Nephron progenitor cell (in vitro differentiated cells): Measurements from ENCODE around the gene S100A11.

ENCODE experiments used
- DNase-seq: peaks from one replicate; pipeline ENCODE4 v3.0.0; 2021
- H3K27ac Mint-ChIP-seq: 2 replicates; pipeline ENCODE4 v1.8.0; 2021; ENCODE audit warnings: mild to moderate bottlenecking, moderate library complexity, mixed read lengths
- H3K27me3 Mint-ChIP-seq: 2 replicates; pipeline ENCODE4 v1.8.0; 2021; ENCODE audit warnings: mild to moderate bottlenecking, low read depth, mixed read lengths; ENCODE audit not compliant: poor library complexity
- H3K36me3 Mint-ChIP-seq: 2 replicates; pipeline ENCODE4 v1.8.0; 2021; ENCODE audit warnings: low read depth, mixed read lengths
- H3K4me1 Mint-ChIP-seq: 2 replicates; pipeline ENCODE4 v1.8.0; 2021; ENCODE audit warnings: mixed read lengths
- H3K4me3 Mint-ChIP-seq: 2 replicates; pipeline ENCODE4 v1.8.0; 2021; ENCODE audit warnings: mild to moderate bottlenecking, moderate library complexity, mixed read lengths
- H3K9me3 Mint-ChIP-seq: 2 replicates; pipeline ENCODE4 v1.8.0; 2021; ENCODE audit warnings: mild to moderate bottlenecking, moderate library complexity, mixed read lengths
- TF ChIP-seq, protein P1 (sequence below): fragments of 200-600 bp; sonication (generic); IDR thresholded peaks from 2 replicates; pipeline ENCODE4 v1.5.0; 2021; ENCODE audit warnings: antibody characterized with exemption

Gene S100A11

DNA sequence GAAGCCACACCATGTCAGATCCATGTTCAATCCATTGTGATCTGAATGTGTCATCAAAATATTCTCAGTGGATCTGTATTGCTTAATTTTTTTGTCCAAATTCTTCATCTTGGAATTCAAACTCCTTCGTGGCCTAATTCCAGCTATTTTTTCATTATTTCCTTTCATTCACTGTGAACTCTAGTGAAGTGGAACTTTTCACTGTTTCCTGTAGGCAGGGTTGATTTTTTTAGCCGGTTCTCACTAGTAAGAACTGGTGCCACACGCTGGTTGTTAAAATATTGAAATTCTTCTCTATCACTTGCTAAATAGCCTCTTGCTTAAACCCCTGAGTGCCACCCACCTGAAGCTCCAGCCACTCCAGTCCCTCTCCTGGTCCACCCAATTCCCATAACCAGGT, 7.6 kb upstream of the S100A11 start:
- Mint-ChIP-seq H3K4me1 (peaks cover 22% of the 10 kb centered on the region), H3K4me3 (no peak overlapping the region), H3K27ac (no peak overlapping the region), H3K36me3 (no peaks in the 10 kb centered on the region), H3K27me3 (peaks cover 3% of the 10 kb centered on the region), H3K9me3 (no peaks in the 10 kb centered on the region)
- no peak for DNase-seq
- TF ChIP-seq, protein P1, sequence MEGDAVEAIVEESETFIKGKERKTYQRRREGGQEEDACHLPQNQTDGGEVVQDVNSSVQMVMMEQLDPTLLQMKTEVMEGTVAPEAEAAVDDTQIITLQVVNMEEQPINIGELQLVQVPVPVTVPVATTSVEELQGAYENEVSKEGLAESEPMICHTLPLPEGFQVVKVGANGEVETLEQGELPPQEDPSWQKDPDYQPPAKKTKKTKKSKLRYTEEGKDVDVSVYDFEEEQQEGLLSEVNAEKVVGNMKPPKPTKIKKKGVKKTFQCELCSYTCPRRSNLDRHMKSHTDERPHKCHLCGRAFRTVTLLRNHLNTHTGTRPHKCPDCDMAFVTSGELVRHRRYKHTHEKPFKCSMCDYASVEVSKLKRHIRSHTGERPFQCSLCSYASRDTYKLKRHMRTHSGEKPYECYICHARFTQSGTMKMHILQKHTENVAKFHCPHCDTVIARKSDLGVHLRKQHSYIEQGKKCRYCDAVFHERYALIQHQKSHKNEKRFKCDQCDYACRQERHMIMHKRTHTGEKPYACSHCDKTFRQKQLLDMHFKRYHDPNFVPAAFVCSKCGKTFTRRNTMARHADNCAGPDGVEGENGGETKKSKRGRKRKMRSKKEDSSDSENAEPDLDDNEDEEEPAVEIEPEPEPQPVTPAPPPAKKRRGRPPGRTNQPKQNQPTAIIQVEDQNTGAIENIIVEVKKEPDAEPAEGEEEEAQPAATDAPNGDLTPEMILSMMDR = no peak

DNA sequence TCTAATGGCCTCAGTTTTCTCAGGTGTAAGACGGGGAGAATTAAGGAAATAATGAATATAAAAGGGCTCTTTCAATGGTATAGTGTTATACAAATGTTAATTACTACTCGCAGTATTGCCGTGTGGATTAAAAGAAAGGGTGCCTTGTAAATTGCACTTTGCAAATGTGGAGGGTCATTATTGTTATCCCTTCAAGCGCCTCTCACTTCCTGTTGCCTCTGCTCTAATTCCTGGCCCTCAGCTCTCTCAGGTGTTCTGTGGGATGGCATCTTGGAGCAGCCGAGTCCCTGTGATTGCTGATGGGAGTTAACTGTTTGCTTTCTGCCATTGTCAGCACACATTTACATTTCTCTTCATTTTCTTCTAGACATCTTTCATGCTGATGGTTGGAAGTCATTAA, 7.1 kb upstream of the S100A11 start:
- TF ChIP-seq, protein P1 = no peak
- Mint-ChIP-seq H3K4me3 (no peak overlapping the region), H3K36me3 (no peaks in the 10 kb centered on the region), H3K27ac (no peak overlapping the region), H3K27me3 (peaks cover 3% of the 10 kb centered on the region), H3K9me3 (no peaks in the 10 kb centered on the region), H3K4me1 (peaks cover 22% of the 10 kb centered on the region)
- no peak for DNase-seq

DNA sequence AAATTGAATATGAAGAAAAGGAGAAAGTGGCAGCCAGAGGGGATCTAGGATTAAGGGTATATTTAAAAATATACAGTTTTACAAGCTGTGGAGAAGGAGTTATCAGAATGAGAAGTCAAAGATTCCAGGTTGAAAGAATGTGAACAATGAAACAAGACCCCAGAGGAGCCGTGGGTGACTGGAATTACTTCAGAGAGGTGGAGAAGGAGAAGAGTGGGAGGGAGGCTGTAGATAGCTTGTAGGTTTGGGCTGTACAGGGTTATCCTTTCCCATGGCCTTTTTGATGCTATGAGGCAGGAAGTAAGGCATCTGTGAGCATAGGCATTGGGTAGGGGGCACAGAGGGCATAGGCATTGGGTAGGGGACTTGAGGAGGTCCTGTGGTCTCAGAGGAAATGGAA, 5.2 kb upstream of the S100A11 start:
- no peak overlapping the region for H3K27ac Mint-ChIP-seq
- H3K36me3 Mint-ChIP-seq = no peaks in the 10 kb centered on the region
- peaks cover 8% of the 10 kb centered on the region for H3K4me1 Mint-ChIP-seq
- no peaks in the 10 kb centered on the region for H3K27me3 Mint-ChIP-seq
- no peak overlapping the region for H3K4me3 Mint-ChIP-seq
- no peak for DNase-seq
- H3K9me3 Mint-ChIP-seq = no peaks in the 10 kb centered on the region
- TF ChIP-seq, protein P1 = no peak

DNA sequence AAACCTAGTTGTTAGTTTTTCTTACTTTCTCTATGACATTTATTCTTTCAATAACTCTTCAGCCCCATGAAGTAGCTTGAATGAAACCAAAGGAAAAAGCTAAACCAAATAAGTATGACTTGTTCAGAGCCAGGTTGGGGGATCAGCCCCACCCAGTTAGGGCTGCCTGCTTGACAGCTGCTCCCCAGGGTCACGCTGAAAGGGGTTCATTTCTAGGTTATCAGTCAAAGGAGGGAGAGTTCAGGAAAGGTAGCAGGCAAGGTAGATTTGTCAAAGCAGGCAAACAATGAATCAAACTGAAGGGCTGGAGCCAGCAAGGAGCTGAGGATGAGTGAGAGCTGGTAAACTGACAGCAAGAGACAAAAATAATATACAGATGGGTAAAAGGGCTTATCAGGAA, 3.1 kb upstream of the S100A11 start:
- Mint-ChIP-seq H3K4me1 (peaks cover 28% of the 10 kb centered on the region), H3K27ac (no peak overlapping the region), H3K27me3 (no peaks in the 10 kb centered on the region)

DNA sequence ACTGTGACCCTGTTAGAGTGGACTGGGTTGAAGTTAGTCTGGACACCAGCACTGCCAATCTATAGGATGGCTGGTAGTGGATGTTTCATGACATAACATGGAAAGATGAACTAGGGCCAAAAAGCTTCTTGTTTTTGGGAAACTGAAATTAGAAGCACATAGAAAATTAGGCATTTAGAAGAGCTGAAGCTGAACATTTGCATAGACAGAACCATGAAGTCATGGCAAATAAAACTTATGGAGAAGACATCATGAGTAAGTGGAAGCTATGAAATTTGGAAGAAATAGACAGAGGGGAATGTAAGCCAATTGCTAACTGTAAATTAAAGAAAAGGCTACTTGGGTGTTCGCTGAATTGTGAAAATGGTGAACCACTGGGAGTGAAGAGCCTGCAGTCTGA, 2.7 kb upstream of the S100A11 start:
- no peaks in the 10 kb centered on the region for H3K27me3 Mint-ChIP-seq
- no peak overlapping the region for H3K27ac Mint-ChIP-seq
- H3K36me3 Mint-ChIP-seq = no peaks in the 10 kb centered on the region
- no peaks in the 10 kb centered on the region for H3K9me3 Mint-ChIP-seq
- H3K4me1 Mint-ChIP-seq = peaks cover 32% of the 10 kb centered on the region
- no peak for DNase-seq
- TF ChIP-seq, protein P1 = no peak
- no peak overlapping the region for H3K4me3 Mint-ChIP-seq

More for the DNA sequence above, 3.1 kb upstream of the S100A11 start:
- Mint-ChIP-seq H3K4me3 (no peak overlapping the region), H3K36me3 (no peaks in the 10 kb centered on the region), H3K9me3 (no peaks in the 10 kb centered on the region)
- no peak for DNase-seq
- TF ChIP-seq, protein P1 = no peak

DNA sequence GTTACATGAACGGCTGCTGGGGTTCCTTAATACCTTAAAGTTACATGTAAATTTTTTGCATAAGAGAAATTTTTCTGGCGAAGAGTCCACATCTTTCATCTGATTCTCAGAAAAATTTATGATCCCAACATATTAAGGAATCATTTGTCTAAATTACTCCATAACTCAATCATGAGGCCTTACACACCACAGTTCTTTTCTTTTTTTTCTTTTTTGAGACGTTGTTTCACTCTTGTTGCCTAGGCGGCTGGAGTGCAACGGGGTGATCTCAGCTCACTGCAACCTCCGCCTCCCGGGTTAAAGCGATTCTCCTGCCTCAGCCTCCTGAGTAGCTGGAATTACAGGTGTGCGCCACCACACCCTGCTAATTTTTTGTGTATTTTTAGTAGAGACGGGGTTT, 2.1 kb upstream of the S100A11 start:
- H3K4me3 Mint-ChIP-seq = no peak overlapping the region
- peaks cover 35% of the 10 kb centered on the region for H3K4me1 Mint-ChIP-seq
- TF ChIP-seq, protein P1 = no peak
- H3K36me3 Mint-ChIP-seq = no peaks in the 10 kb centered on the region
- no peak overlapping the region for H3K27ac Mint-ChIP-seq
- no peaks in the 10 kb centered on the region for H3K27me3 Mint-ChIP-seq
- DNase-seq = no peak
- no peaks in the 10 kb centered on the region for H3K9me3 Mint-ChIP-seq
